Measurements from ENCODE around the gene CFTR. TPM values are rescaled to one million over a fixed set of nuclear protein-coding genes. Genes with fewer than 3 reads are reported as not detected.

CFTR gene
- total RNA-seq, 2 donors from 2014 or later = 2.0 to 3.5 TPM

DNA sequence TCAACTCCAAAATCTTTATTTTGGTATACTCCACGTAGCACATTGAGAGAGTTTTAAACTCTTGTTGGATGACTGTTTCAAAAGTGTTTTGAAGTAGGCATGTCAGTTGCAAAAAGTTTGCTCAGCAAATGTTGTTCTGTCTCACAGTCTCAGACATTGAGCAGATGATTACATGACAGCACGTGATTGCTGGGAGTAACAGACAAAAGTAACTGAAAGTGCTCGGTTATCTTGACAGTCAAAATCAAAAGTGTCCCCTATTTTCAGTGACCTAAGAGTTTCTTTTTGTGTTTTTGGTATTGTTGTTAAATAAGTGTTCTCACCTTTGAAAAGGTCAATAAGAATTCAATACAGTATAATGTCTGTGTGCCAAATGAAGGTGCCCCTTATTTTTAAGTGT is 84.3 kb downstream of the CFTR start:
- no peaks in the 10 kb centered on the region for H3K9me3 Mint-ChIP-seq
- Histone ChIP-seq H3K9ac (ENCODE audit: extremely low read depth, low read length, poor library complexity, severe bottlenecking) (no peak overlapping the region), H3K4me1 (ENCODE audit: control insufficient read depth, insufficient read depth, low read length) (no peaks in the 10 kb centered on the region), H3K27ac (ENCODE audit: low read depth, low read length) (no peak overlapping the region), H3K9me3 (ENCODE audit: control insufficient read depth, low read length) (no peaks in the 10 kb centered on the region), H3K27me3 (ENCODE audit: control insufficient read depth, insufficient read depth, low read length, poor library complexity, severe bottlenecking) (no peaks in the 10 kb centered on the region), H3K4me3 (ENCODE audit: low read length) (no peak overlapping the region), H3K36me3 (ENCODE audit: control insufficient read depth, insufficient read depth, low read length) (no peaks in the 10 kb centered on the region)
- no peak for DNase-seq
- no peaks in the 10 kb centered on the region for H3K4me1 Mint-ChIP-seq
- no peaks in the 10 kb centered on the region for H3K27me3 Mint-ChIP-seq (ENCODE audit: insufficient read depth)
- H3K27ac Mint-ChIP-seq = no peak overlapping the region
- no peak for TF ChIP-seq CTCF (conservative IDR thresholded peaks at IDR 0.05)
- H3K36me3 Mint-ChIP-seq (ENCODE audit: low read depth) = no peaks in the 10 kb centered on the region
- 92 to 94% methylated on average over 3 of the region's 3 CpGs for WGBS, 2 experiments (ENCODE audit: insufficient coverage in 1 of 2, insufficient read length in 1 of 2)
- no peak overlapping the region for H3K4me3 Mint-ChIP-seq

DNA sequence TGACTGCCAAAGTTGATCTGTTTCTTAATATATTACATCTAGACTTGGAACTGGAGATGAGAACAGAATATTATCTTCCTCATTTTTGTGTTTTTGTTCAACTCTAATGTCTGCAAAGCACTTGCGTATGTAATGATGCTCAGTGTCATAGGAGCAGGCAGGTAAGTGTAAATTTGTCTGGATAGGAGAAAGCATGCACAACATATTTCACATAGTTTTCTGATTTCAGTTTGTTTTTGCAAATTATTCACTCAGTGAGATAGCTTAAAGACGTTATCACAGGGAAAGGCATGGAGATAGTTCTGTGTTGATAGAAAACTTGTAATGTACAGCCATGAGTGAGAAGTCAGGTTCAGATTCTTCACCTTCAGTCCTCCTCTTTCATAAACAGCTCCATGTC is 84.8 kb downstream of the CFTR start:
- Mint-ChIP-seq H3K4me3 (no peak overlapping the region), H3K27me3 (ENCODE audit: insufficient read depth) (no peaks in the 10 kb centered on the region), H3K4me1 (no peaks in the 10 kb centered on the region), H3K36me3 (ENCODE audit: low read depth) (no peaks in the 10 kb centered on the region), H3K9me3 (no peaks in the 10 kb centered on the region), H3K27ac (no peak overlapping the region)
- TF ChIP-seq CTCF (conservative IDR thresholded peaks at IDR 0.05) = no peak
- DNase-seq = no peak
- H3K27ac ChIP-seq (ENCODE audit: low read depth, low read length) = no peak overlapping the region
- WGBS, 2 experiments (ENCODE audit: insufficient coverage in 1 of 2, insufficient read length in 1 of 2) = 95% methylated on average over 2 of the region's 2 CpGs; no CpG with 5 or more reads in 1 of the 2 experiments
- H3K27me3 ChIP-seq (ENCODE audit: control insufficient read depth, insufficient read depth, low read length, poor library complexity, severe bottlenecking) = no peaks in the 10 kb centered on the region
- H3K9me3 ChIP-seq (ENCODE audit: control insufficient read depth, low read length) = no peaks in the 10 kb centered on the region
- no peak overlapping the region for H3K4me3 ChIP-seq (ENCODE audit: low read length)
- no peaks in the 10 kb centered on the region for H3K4me1 ChIP-seq (ENCODE audit: control insufficient read depth, insufficient read depth, low read length)
- no peaks in the 10 kb centered on the region for H3K36me3 ChIP-seq (ENCODE audit: control insufficient read depth, insufficient read depth, low read length)
- no peak overlapping the region for H3K9ac ChIP-seq (ENCODE audit: extremely low read depth, low read length, poor library complexity, severe bottlenecking)

- DNase-seq = no peak
- Histone ChIP-seq H3K36me3 (ENCODE audit: control insufficient read depth, insufficient read depth, low read length) (no peaks in the 10 kb centered on the region), H3K4me1 (ENCODE audit: control insufficient read depth, insufficient read depth, low read length) (no peaks in the 10 kb centered on the region), H3K27me3 (ENCODE audit: control insufficient read depth, insufficient read depth, low read length, poor library complexity, severe bottlenecking) (no peaks in the 10 kb centered on the region), H3K27ac (ENCODE audit: low read depth, low read length) (no peak overlapping the region), H3K9ac (ENCODE audit: extremely low read depth, low read length, poor library complexity, severe bottlenecking) (no peak overlapping the region), H3K4me3 (ENCODE audit: low read length) (no peak overlapping the region), H3K9me3 (ENCODE audit: control insufficient read depth, low read length) (no peaks in the 10 kb centered on the region)
- no peaks in the 10 kb centered on the region for H3K27me3 Mint-ChIP-seq (ENCODE audit: insufficient read depth)
- H3K4me1 Mint-ChIP-seq = no peaks in the 10 kb centered on the region
- H3K4me3 Mint-ChIP-seq = no peak overlapping the region
- TF ChIP-seq CTCF (conservative IDR thresholded peaks at IDR 0.05) = no peak
- no peaks in the 10 kb centered on the region for H3K36me3 Mint-ChIP-seq (ENCODE audit: low read depth)
- H3K27ac Mint-ChIP-seq = no peak overlapping the region
- H3K9me3 Mint-ChIP-seq = no peaks in the 10 kb centered on the region
- 91 to 100% methylated on average over 1 to 3 of the region's 4 CpGs for WGBS, 2 experiments (ENCODE audit: insufficient coverage in 1 of 2, insufficient read length in 1 of 2)
These were observed 85.4 kb downstream of the CFTR start for GRCh38 chr7:117565226-117565625.
